RPMI8226 (cell line): Measurements from ENCODE around the gene ZNF442.
"Not testable (repeated sequence)": the region's sequence is repeated elsewhere in the genome, so short reads cannot be mapped to it uniquely, and the experiment has no call there.

Experiments used
- DNase-seq: peaks from one replicate; pipeline ENCODE4 v3.0.0-alpha.2; 2015

ZNF442 gene

GRCh38 chr19:12365236-12366162, at the start of gene ZNF442:
Gene ZNF442, minus strand, starts transcription at chr19:12365683. Its CDS starts 2,052 bp downstream, at chr19:12363631.
- peak; percentile 86 for DNase-seq

GRCh38 chr19:12411893-12412292, 46.4 kb upstream of the ZNF442 start:
- no peak for DNase-seq

GRCh38 chr19:12400633-12401502, 35.4 kb upstream of the ZNF442 start, which contains the start of gene ZNF799:
Gene ZNF799, minus strand, starts transcription at chr19:12401271. Its CDS starts 201 bp downstream, at chr19:12401070.
- DNase-seq, result peak; percentile 97

- DNase-seq, result peak; percentile 20
These were observed 34.6 kb upstream of the ZNF442 start for GRCh38 chr19:12399901-12400632.

- DNase-seq, result not testable (repeated sequence)
These were observed 25.7 kb upstream of the ZNF442 start for GRCh38 chr19:12391148-12391547.

- DNase-seq, result not testable (repeated sequence)
These were observed 20.9 kb upstream of the ZNF442 start for GRCh38 chr19:12386365-12386764.

GRCh38 chr19:12380444-12380737, 14.9 kb upstream of the ZNF442 start:
- DNase-seq, result no peak

GRCh38 chr19:12379732-12380443, 14.4 kb upstream of the ZNF442 start:
- no peak for DNase-seq

GRCh38 chr19:12374026-12374425, 8.5 kb upstream of the ZNF442 start:
- DNase-seq, result no peak

GRCh38 chr19:12364391-12365235, 870 bp downstream of the ZNF442 start:
- no peak for DNase-seq

- not testable (repeated sequence) for DNase-seq
These were observed 3.2 kb downstream of the ZNF442 start for GRCh38 chr19:12362236-12362635.

GRCh38 chr19:12353375-12353774, 12.1 kb downstream of the ZNF442 start:
- DNase-seq, result no peak

- no peak for DNase-seq
These were observed 14.6 kb downstream of the ZNF442 start for GRCh38 chr19:12350890-12351197.

- DNase-seq, result no peak
These were observed 15.1 kb downstream of the ZNF442 start for GRCh38 chr19:12350185-12350889.

GRCh38 chr19:12346896-12347295, 18.6 kb downstream of the ZNF442 start:
- peak; percentile 23 for DNase-seq

- no peak for DNase-seq
These were observed 20.3 kb downstream of the ZNF442 start for GRCh38 chr19:12345197-12345596.

- DNase-seq, result peak; percentile 93
These were observed 32.0 kb downstream of the ZNF442 start, which contains the start of gene ZNF563 for GRCh38 chr19:12333162-12334159. Gene ZNF563, minus strand, starts transcription at chr19:12333633. Its CDS starts 151 bp downstream, at chr19:12333482.

- DNase-seq, result no peak
These were observed 34.1 kb downstream of the ZNF442 start for GRCh38 chr19:12331211-12331941.

GRCh38 chr19:12330340-12330739, 35.1 kb downstream of the ZNF442 start:
- DNase-seq, result no peak
